NK-92 (cell line): ENCODE measurements around the gene CYP19A1.

Source experiments
- DNase-seq: peaks from one replicate; lab custom pipeline; 2025; ENCODE audit not compliant: unreplicated experiment; lab: John Stamatoyannopoulos, UW

Gene CYP19A1

GRCh38 chr15:51224428-51224827, 114.0 kb downstream of the CYP19A1 start:
- DNase-seq: no peak

GRCh38 chr15:51223771-51224229, 114.6 kb downstream of the CYP19A1 start:
- DNase-seq: no peak

- DNase-seq: no peak
Measured at GRCh38 chr15:51218299-51218938, 120.0 kb downstream of the CYP19A1 start.

GRCh38 chr15:51212909-51213308, 125.5 kb downstream of the CYP19A1 start:
- DNase-seq: no peak

GRCh38 chr15:51212239-51212638, 126.2 kb downstream of the CYP19A1 start:
- no peak for DNase-seq

GRCh38 chr15:51205050-51205975, 133.1 kb downstream of the CYP19A1 start:
- no peak for DNase-seq

GRCh38 chr15:51203797-51204196, 134.6 kb downstream of the CYP19A1 start:
- DNase-seq: no peak

- no peak for DNase-seq
Measured at GRCh38 chr15:51202783-51203182, 135.6 kb downstream of the CYP19A1 start.

GRCh38 chr15:51201581-51201980, 136.8 kb downstream of the CYP19A1 start:
- no peak for DNase-seq

- no peak for DNase-seq
Measured at GRCh38 chr15:51200792-51201191, 137.6 kb downstream of the CYP19A1 start.

GRCh38 chr15:51199541-51199940, 138.9 kb downstream of the CYP19A1 start:
- DNase-seq: no peak

GRCh38 chr15:51198701-51199232, 139.6 kb downstream of the CYP19A1 start:
- DNase-seq: no peak

GRCh38 chr15:51195459-51195858, 142.9 kb downstream of the CYP19A1 start:
- no peak for DNase-seq

- no peak for DNase-seq
Measured at GRCh38 chr15:51193979-51194378, 144.4 kb downstream of the CYP19A1 start.

- DNase-seq: no peak
Measured at GRCh38 chr15:51193526-51193925, 144.9 kb downstream of the CYP19A1 start.

- no peak for DNase-seq
Measured at GRCh38 chr15:51192521-51193280, 145.7 kb downstream of the CYP19A1 start.

GRCh38 chr15:51191766-51192165, 146.6 kb downstream of the CYP19A1 start:
- DNase-seq: no peak

GRCh38 chr15:51191072-51191670, 147.2 kb downstream of the CYP19A1 start:
- no peak for DNase-seq

- no peak for DNase-seq
Measured at GRCh38 chr15:51190424-51191068, 147.8 kb downstream of the CYP19A1 start.

- DNase-seq: no peak
Measured at GRCh38 chr15:51189669-51190385, 148.6 kb downstream of the CYP19A1 start.
